Measurements from ENCODE around the gene TRIM74.
"Not testable (repeated sequence)": the region's sequence is repeated elsewhere in the genome, so short reads cannot be mapped to it uniquely, and the experiment has no call there.

Gene TRIM74

GRCh38 chr7:72954563-72955198 is 14.6 kb downstream of the TRIM74 start:
- not testable (repeated sequence) for DNase-seq (ENCODE audit: low read depth)

GRCh38 chr7:72953901-72954562 is 15.2 kb downstream of the TRIM74 start:
- not testable (repeated sequence) for DNase-seq (ENCODE audit: low read depth)

- DNase-seq (ENCODE audit: low read depth), result not testable (repeated sequence)
Measured at GRCh38 chr7:72950432-72950831, 18.8 kb downstream of the TRIM74 start.

GRCh38 chr7:72949686-72950085 is 19.6 kb downstream of the TRIM74 start:
- DNase-seq (ENCODE audit: low read depth), result not testable (repeated sequence)

GRCh38 chr7:72949276-72949675 is 20.0 kb downstream of the TRIM74 start:
- not testable (repeated sequence) for DNase-seq (ENCODE audit: low read depth)

- not testable (repeated sequence) for DNase-seq (ENCODE audit: low read depth)
Measured at GRCh38 chr7:72948714-72949113, 20.6 kb downstream of the TRIM74 start.

- DNase-seq (ENCODE audit: low read depth), result not testable (repeated sequence)
Measured at GRCh38 chr7:72946130-72946745, 23.0 kb downstream of the TRIM74 start.

- not testable (repeated sequence) for DNase-seq (ENCODE audit: low read depth)
Measured at GRCh38 chr7:72945597-72945996, 23.7 kb downstream of the TRIM74 start.

GRCh38 chr7:72944937-72945336 is 24.3 kb downstream of the TRIM74 start:
- not testable (repeated sequence) for DNase-seq (ENCODE audit: low read depth)

- not testable (repeated sequence) for DNase-seq (ENCODE audit: low read depth)
Measured at GRCh38 chr7:72942956-72943355, 26.3 kb downstream of the TRIM74 start.

- not testable (repeated sequence) for DNase-seq (ENCODE audit: low read depth)
Measured at GRCh38 chr7:72942022-72942705, 27.1 kb downstream of the TRIM74 start.

- DNase-seq (ENCODE audit: low read depth), result not testable (repeated sequence)
Measured at GRCh38 chr7:72928216-72928615, 41.0 kb downstream of the TRIM74 start.

GRCh38 chr7:72927791-72928190 is 41.5 kb downstream of the TRIM74 start:
- DNase-seq (ENCODE audit: low read depth), result not testable (repeated sequence)

- no peak for DNase-seq (ENCODE audit: low read depth)
Measured at GRCh38 chr7:72925546-72926120, 43.6 kb downstream of the TRIM74 start.

GRCh38 chr7:72924733-72925545 is 44.3 kb downstream of the TRIM74 start, which contains the start of gene POM121:
TSS of gene POM121 (plus strand) at chr7:72925095. CDS start at chr7:72925122, 27 bp downstream.
- DNase-seq (ENCODE audit: low read depth), result peak; percentile 59

- no peak for DNase-seq (ENCODE audit: low read depth)
Measured at GRCh38 chr7:72924386-72924732, 44.9 kb downstream of the TRIM74 start.

GRCh38 chr7:72919256-72919775 is 50.0 kb downstream of the TRIM74 start:
- no peak for DNase-seq (ENCODE audit: low read depth)

GRCh38 chr7:72914756-72915525 is 54.3 kb downstream of the TRIM74 start:
- DNase-seq (ENCODE audit: low read depth), result not testable (repeated sequence)

GRCh38 chr7:72913750-72914149 is 55.5 kb downstream of the TRIM74 start:
- DNase-seq (ENCODE audit: low read depth), result not testable (repeated sequence)

- DNase-seq (ENCODE audit: low read depth), result not testable (repeated sequence)
Measured at GRCh38 chr7:72911395-72911794, 57.9 kb downstream of the TRIM74 start.
